Measurements from ENCODE around the gene FUBP3. TPM values are rescaled to one million over a fixed set of nuclear protein-coding genes. Genes with fewer than 3 reads are reported as not detected.

Gene FUBP3
- total and polyA plus RNA-seq, 10 donors = 14.7 to 46.1 (median 30.5) TPM

DNA sequence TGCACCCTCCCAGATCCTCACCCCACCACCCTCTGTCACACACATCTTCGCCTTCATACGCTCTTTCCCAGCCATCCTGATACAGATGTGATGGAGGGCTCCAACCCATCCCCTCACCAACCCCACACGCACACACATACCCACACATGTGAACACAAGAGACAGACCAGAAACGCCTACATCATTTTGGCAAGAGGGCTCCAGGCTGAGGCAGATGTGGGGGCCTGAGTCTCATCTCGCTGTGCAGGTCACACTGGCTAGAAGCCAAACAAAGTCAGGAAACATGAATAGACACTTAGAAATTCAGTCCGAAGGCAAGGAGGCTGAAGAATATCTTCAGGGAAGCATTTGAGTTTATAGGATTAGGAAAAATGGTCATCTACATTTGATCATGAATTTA is 91.3 kb downstream of the FUBP3 start:
- no peaks in the 10 kb centered on the region for H3K9me3 ChIP-seq
- 73 to 83% (median 76%) methylated on average over 6 of the region's 6 CpGs for WGBS, 5 donors
- intact Hi-C loops (cut with DNase I; ENCODE audit: low total_unique reads) = no loop called here
- peaks cover 6 to 37% (median 30%) of the 10 kb centered on the region in 7 donors for H3K27me3 ChIP-seq (replicated peaks in 1 of 7)
- TF ChIP-seq POLR2A (IDR thresholded peaks at IDR 0.05) = no peak
- TF ChIP-seq, protein P1, sequence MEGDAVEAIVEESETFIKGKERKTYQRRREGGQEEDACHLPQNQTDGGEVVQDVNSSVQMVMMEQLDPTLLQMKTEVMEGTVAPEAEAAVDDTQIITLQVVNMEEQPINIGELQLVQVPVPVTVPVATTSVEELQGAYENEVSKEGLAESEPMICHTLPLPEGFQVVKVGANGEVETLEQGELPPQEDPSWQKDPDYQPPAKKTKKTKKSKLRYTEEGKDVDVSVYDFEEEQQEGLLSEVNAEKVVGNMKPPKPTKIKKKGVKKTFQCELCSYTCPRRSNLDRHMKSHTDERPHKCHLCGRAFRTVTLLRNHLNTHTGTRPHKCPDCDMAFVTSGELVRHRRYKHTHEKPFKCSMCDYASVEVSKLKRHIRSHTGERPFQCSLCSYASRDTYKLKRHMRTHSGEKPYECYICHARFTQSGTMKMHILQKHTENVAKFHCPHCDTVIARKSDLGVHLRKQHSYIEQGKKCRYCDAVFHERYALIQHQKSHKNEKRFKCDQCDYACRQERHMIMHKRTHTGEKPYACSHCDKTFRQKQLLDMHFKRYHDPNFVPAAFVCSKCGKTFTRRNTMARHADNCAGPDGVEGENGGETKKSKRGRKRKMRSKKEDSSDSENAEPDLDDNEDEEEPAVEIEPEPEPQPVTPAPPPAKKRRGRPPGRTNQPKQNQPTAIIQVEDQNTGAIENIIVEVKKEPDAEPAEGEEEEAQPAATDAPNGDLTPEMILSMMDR (IDR thresholded peaks at IDR 0.05 in 8 of 11, conservative IDR thresholded peaks at IDR 0.05 in 3 of 11) = no peak
- TF ChIP-seq POLR2AphosphoS5 (IDR thresholded peaks at IDR 0.05) = no peak
- H3K4me3 ChIP-seq = no peak overlapping the region
- no peaks in the 10 kb centered on the region for H3K36me3 ChIP-seq
- H3K27ac ChIP-seq = no peak overlapping the region
- DNase-seq = no peak
- peaks cover 6 to 15% (median 10%) of the 10 kb centered on the region in 6 donors for H3K4me1 ChIP-seq

DNA sequence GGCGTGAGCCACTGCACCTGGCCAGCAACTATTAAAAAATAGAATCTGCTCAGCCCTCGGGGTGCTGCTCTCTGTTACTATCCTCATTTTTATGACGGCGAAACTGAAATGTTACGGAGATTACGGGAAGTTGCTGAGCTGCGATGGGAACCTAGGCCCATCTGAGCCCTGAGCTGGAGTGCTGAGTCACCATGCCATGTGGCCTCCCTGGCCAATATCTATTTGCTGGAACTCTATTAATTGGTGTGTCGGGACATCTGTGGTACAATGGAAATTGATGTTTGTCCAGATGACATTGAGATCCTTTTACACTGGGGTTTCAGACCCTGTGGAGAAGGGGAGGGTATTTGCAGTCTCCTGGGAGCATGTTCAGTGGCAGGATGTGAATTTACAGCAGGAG is 93.1 kb downstream of the FUBP3 start:
- intact Hi-C loops (cut with DNase I; ENCODE audit: low total_unique reads) = no loop called here
- Histone ChIP-seq H3K36me3 (no peaks in the 10 kb centered on the region), H3K27ac (no peak overlapping the region), H3K27me3 (replicated peaks in 1 of 7) (peaks cover 0 to 24% (median 12%) of the 10 kb centered on the region in 7 donors), H3K4me1 (no peaks in the 10 kb centered on the region), H3K9me3 (no peaks in the 10 kb centered on the region), H3K4me3 (no peak overlapping the region)
- DNase-seq = no peak
- TF ChIP-seq, protein P1 (IDR thresholded peaks at IDR 0.05 in 8 of 11, conservative IDR thresholded peaks at IDR 0.05 in 3 of 11) = no peak
- no peak for TF ChIP-seq POLR2AphosphoS5 (IDR thresholded peaks at IDR 0.05)
- TF ChIP-seq POLR2A (IDR thresholded peaks at IDR 0.05) = no peak
- 87 to 91% (median 91%) methylated on average over 8 of the region's 8 CpGs for WGBS, 5 donors

GRCh38 chr9:130672933-130673615 is 93.7 kb downstream of the FUBP3 start:
- Histone ChIP-seq H3K4me1 (no peaks in the 10 kb centered on the region), H3K9me3 (no peaks in the 10 kb centered on the region), H3K36me3 (no peaks in the 10 kb centered on the region), H3K27ac (no peak overlapping the region), H3K27me3 (replicated peaks in 1 of 7) (peaks cover 0 to 24% (median 6%) of the 10 kb centered on the region in 7 donors), H3K4me3 (no peak overlapping the region)
- WGBS, 5 donors = 85 to 92% (median 88%) methylated on average over 8 to 12 of the region's 12 CpGs
- intact Hi-C loops (cut with DNase I; ENCODE audit: low total_unique reads) = no loop called here
- DNase-seq = no peak
- TF ChIP-seq, protein P1 (IDR thresholded peaks at IDR 0.05 in 8 of 11, conservative IDR thresholded peaks at IDR 0.05 in 3 of 11) = no peak
- TF ChIP-seq POLR2A (IDR thresholded peaks at IDR 0.05) = no peak
- no peak for TF ChIP-seq POLR2AphosphoS5 (IDR thresholded peaks at IDR 0.05)

DNA sequence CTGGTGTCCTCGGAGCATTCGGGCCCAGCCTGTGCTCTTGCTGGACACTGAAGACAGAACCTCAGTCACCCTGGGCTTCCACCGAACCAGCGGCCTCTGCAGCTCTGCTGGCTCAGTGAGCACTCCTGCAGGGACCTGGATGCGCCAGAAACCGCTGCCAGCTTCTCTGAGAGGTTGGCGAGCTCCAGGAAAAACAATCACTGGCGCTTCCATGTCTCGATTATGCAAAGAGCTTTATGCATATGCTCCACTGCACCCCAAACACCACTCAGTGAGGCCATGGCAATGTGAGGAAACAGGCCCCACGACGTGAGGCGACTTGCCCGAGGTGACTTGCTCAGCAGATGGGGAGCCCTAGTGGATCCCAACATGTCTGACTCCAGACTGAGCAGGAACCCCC is 96.0 kb downstream of the FUBP3 start:
- no peak overlapping the region for H3K27ac ChIP-seq
- no peaks in the 10 kb centered on the region for H3K36me3 ChIP-seq
- intact Hi-C loops (cut with DNase I; ENCODE audit: low total_unique reads) = no loop called here
- H3K27me3 ChIP-seq (replicated peaks in 1 of 7) = peaks cover 0 to 34% (median 4%) of the 10 kb centered on the region in 7 donors
- TF ChIP-seq, protein P1 (IDR thresholded peaks at IDR 0.05 in 8 of 11, conservative IDR thresholded peaks at IDR 0.05 in 3 of 11) = no peak
- TF ChIP-seq POLR2AphosphoS5 (IDR thresholded peaks at IDR 0.05) (no peak), POLR2A (IDR thresholded peaks at IDR 0.05) (no peak)
- no peak overlapping the region for H3K4me3 ChIP-seq
- H3K4me1 ChIP-seq = no peaks in the 10 kb centered on the region
- WGBS, 5 donors = 84 to 92% (median 86%) methylated on average over 11 to 13 of the region's 13 CpGs
- DNase-seq = no peak
- no peaks in the 10 kb centered on the region for H3K9me3 ChIP-seq
